HepG2 (cell line): Measurements from ENCODE around the gene BTBD3. TPM values are rescaled to one million over a fixed set of nuclear protein-coding genes. Genes with fewer than 3 reads are reported as not detected.

ENCODE experiments used
- CENPBD1 ChIP-seq: sonication (generic); formaldehyde crosslinking; IDR thresholded peaks from 2 replicates; pipeline ENCODE4 v1.8.0; 2022; ENCODE audit warnings: missing genetic modification reagents, low read depth, mild to moderate bottlenecking, borderline replicate concordance
- HOXA9 ChIP-seq: sonication (generic); formaldehyde crosslinking; IDR thresholded peaks from 2 replicates; pipeline ENCODE4 v1.8.1; 2022; ENCODE audit warnings: missing genetic modification reagents, mild to moderate bottlenecking, moderate library complexity, borderline replicate concordance
- KLF13 ChIP-seq: sonication (generic); formaldehyde crosslinking; IDR thresholded peaks from 2 replicates; pipeline ENCODE4 v1.4.0; 2020; ENCODE audit warnings: mild to moderate bottlenecking, missing genetic modification reagents
- KLF16 ChIP-seq, 2 experiments: sonication (generic) in 1 of 2; formaldehyde crosslinking in 1 of 2; IDR thresholded peaks; 2 replicates each; pipeline versions ENCODE4 v1.6.1 to v1.8.0; 2016 to 2023; ENCODE audit warnings: missing genetic modification reagents in 2 of 2, missing compliant biosample characterization in 1 of 2
- RCOR2 ChIP-seq: IDR thresholded peaks from 2 replicates; pipeline ENCODE4 v1.6.1; 2016; ENCODE audit warnings: missing biosample characterization, missing genetic modification reagents
- SATB2 ChIP-seq: sonication (generic); formaldehyde crosslinking; IDR thresholded peaks from 2 replicates; pipeline ENCODE4 v1.5.0; 2020; ENCODE audit warnings: missing genetic modification reagents
- XBP1 ChIP-seq: sonication (generic); formaldehyde crosslinking; IDR thresholded peaks from 2 replicates; pipeline ENCODE4 v1.5.0; 2020; ENCODE audit warnings: missing genetic modification reagents
- ZBTB39 ChIP-seq: sonication (generic); formaldehyde crosslinking; IDR thresholded peaks from 2 replicates; pipeline ENCODE4 v1.5.0; 2020; ENCODE audit warnings: missing genetic modification reagents
- ZFP1 ChIP-seq: IDR thresholded peaks from 2 replicates; pipeline ENCODE4 v1.6.1; 2016
- ZFP91 ChIP-seq: sonication (generic); formaldehyde crosslinking; IDR thresholded peaks from 2 replicates; pipeline ENCODE4 v1.9.0; 2022; ENCODE audit warnings: missing genetic modification reagents, mild to moderate bottlenecking, borderline replicate concordance
- ZNF331 ChIP-seq: sonication (generic); formaldehyde crosslinking; IDR thresholded peaks from 2 replicates; pipeline ENCODE4 v1.4.0; 2020; ENCODE audit warnings: missing genetic modification reagents
- ZNF563 ChIP-seq: sonication (generic); formaldehyde crosslinking; IDR thresholded peaks from 2 replicates; pipeline ENCODE4 v1.8.0; 2022; ENCODE audit warnings: mild to moderate bottlenecking, moderate library complexity, missing genetic modification reagents
- ZNF713 ChIP-seq: sonication (generic); formaldehyde crosslinking; IDR thresholded peaks from 2 replicates; pipeline ENCODE4 v1.4.0; 2020; ENCODE audit warnings: mild to moderate bottlenecking, missing genetic modification reagents
- ZNF75D ChIP-seq: sonication (generic); formaldehyde crosslinking; IDR thresholded peaks from 2 replicates; pipeline ENCODE4 v1.8.1; 2023; ENCODE audit warnings: missing genetic modification reagents, mild to moderate bottlenecking, borderline replicate concordance
- ZNF781 ChIP-seq: sonication (generic); formaldehyde crosslinking; IDR thresholded peaks from 2 replicates; pipeline ENCODE4 v1.5.1; 2020; ENCODE audit warnings: borderline replicate concordance, mild to moderate bottlenecking, missing genetic modification reagents; ENCODE audit errors: not compliant biosample characterization
- ZNF850 ChIP-seq: sonication (generic); formaldehyde crosslinking; conservative IDR thresholded peaks from 2 replicates; pipeline ENCODE4 v1.9.0; 2021; ENCODE audit warnings: mild to moderate bottlenecking, missing genetic modification reagents
- polyA plus RNA-seq, 8 experiments: library from polyadenylated mRNA; depleted of rRNA in 3 of 8; stranded (reverse) in 7 of 8; unstranded in 1 of 8; fragments of >200 nt; fragmentation: Illumina TruSeq in 4 of 8; extraction: Trizol in 4 of 8; gene quantifications; 2 replicates each; pipeline versions ENCODE4 v1.2.1 to v1.2.3, GENCODE V29; 2011 to 2016; ENCODE audit warnings: low read depth in 4 of 8, missing spikeins in 1 of 8, mixed read lengths in 1 of 8; ENCODE audit not compliant: insufficient read depth in 1 of 8
- total RNA-seq, 5 experiments: library from RNA; depleted of rRNA; stranded (reverse); fragments of >200 nt; fragmentation: Illumina TruSeq; extraction: Trizol; gene quantifications; 2 replicates each; pipeline ENCODE4 v1.2.3, GENCODE V29; 2016; ENCODE audit warnings: low read depth in 1 of 5
- TF ChIP-seq, protein P1 (sequence below): IDR thresholded peaks from 2 replicates; pipeline ENCODE4 v1.6.1; 2016; ENCODE audit warnings: mild to moderate bottlenecking, missing biosample characterization, missing genetic modification reagents
- TF ChIP-seq, protein P2 (sequence below): sonication (generic); formaldehyde crosslinking; conservative IDR thresholded peaks from 2 replicates; pipeline ENCODE4 v1.8.1; 2023; ENCODE audit warnings: missing genetic modification reagents
- TF ChIP-seq, protein P3 (sequence below): sonication (generic); IDR thresholded peaks from 2 replicates; pipeline ENCODE4 v1.6.1; 2016; ENCODE audit warnings: low read depth, borderline replicate concordance
- TF ChIP-seq, protein P4 (sequence below): sonication (generic); formaldehyde crosslinking; IDR thresholded peaks from 2 replicates; pipeline ENCODE4 v1.5.1; 2020; ENCODE audit warnings: mild to moderate bottlenecking, moderate library complexity, missing genetic modification reagents

Gene BTBD3
- total and polyA plus RNA-seq, 2 of the 13 experiments (the other 11 are each of a cell fraction or from before 2014, with no cell fraction given) = 32.2 to 41.8 TPM

GRCh38 chr20:11891776-11892545, 25.7 kb upstream of the BTBD3 start (continued):
- TF ChIP-seq, protein P1, sequence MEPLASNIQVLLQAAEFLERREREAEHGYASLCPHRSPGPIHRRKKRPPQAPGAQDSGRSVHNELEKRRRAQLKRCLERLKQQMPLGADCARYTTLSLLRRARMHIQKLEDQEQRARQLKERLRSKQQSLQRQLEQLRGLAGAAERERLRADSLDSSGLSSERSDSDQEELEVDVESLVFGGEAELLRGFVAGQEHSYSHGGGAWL (CRISPR knock-in tag) = no peak
- no peak for TF ChIP-seq RCOR2 (CRISPR knock-in tag)
- no peak for TF ChIP-seq ZFP91 (CRISPR knock-in tag)
- no peak; the same call in 1 of the 2 replicates for TF ChIP-seq SATB2 (CRISPR knock-in tag)
- no peak for TF ChIP-seq XBP1
- TF ChIP-seq, protein P2, sequence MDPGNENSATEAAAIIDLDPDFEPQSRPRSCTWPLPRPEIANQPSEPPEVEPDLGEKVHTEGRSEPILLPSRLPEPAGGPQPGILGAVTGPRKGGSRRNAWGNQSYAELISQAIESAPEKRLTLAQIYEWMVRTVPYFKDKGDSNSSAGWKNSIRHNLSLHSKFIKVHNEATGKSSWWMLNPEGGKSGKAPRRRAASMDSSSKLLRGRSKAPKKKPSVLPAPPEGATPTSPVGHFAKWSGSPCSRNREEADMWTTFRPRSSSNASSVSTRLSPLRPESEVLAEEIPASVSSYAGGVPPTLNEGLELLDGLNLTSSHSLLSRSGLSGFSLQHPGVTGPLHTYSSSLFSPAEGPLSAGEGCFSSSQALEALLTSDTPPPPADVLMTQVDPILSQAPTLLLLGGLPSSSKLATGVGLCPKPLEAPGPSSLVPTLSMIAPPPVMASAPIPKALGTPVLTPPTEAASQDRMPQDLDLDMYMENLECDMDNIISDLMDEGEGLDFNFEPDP (CRISPR knock-in tag) = no peak
- no peak for TF ChIP-seq HOXA9
- no peak for TF ChIP-seq ZBTB39 (CRISPR knock-in tag)
- no peak for TF ChIP-seq ZNF713 (CRISPR knock-in tag)
- no peak for TF ChIP-seq KLF13 (CRISPR knock-in tag)
- TF ChIP-seq ZNF850 = no peak
- TF ChIP-seq KLF16 (CRISPR knock-in tag; IDR thresholded peaks at IDR 0.05) = no peak; a peak in 1 of 4 replicates
- TF ChIP-seq, protein P3, sequence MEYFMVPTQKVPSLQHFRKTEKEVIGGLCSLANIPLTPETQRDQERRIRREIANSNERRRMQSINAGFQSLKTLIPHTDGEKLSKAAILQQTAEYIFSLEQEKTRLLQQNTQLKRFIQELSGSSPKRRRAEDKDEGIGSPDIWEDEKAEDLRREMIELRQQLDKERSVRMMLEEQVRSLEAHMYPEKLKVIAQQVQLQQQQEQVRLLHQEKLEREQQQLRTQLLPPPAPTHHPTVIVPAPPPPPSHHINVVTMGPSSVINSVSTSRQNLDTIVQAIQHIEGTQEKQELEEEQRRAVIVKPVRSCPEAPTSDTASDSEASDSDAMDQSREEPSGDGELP = no peak
- TF ChIP-seq ZNF563 (CRISPR knock-in tag) = no peak
- TF ChIP-seq, protein P4, sequence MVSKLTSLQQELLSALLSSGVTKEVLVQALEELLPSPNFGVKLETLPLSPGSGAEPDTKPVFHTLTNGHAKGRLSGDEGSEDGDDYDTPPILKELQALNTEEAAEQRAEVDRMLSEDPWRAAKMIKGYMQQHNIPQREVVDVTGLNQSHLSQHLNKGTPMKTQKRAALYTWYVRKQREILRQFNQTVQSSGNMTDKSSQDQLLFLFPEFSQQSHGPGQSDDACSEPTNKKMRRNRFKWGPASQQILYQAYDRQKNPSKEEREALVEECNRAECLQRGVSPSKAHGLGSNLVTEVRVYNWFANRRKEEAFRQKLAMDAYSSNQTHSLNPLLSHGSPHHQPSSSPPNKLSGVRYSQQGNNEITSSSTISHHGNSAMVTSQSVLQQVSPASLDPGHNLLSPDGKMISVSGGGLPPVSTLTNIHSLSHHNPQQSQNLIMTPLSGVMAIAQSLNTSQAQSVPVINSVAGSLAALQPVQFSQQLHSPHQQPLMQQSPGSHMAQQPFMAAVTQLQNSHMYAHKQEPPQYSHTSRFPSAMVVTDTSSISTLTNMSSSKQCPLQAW (CRISPR knock-in tag) = 0 out of 2 replicates have a peak, but pooled peaks have one; percentile 24
- no peak for TF ChIP-seq CENPBD1 (CRISPR knock-in tag)
- TF ChIP-seq ZNF75D (CRISPR knock-in tag) = no peak
- TF ChIP-seq ZFP1 (CRISPR knock-in tag) = 0 out of 2 replicates have a peak, but pooled peaks have one; percentile 20
- TF ChIP-seq ZNF331 = peak; percentile 19; the same call in 1 of the 2 replicates
- TF ChIP-seq ZNF781 (CRISPR knock-in tag) = no peak
